ENCODE data around the gene ZNF445. TPM values are rescaled to one million over a fixed set of nuclear protein-coding genes. Genes with fewer than 3 reads are reported as not detected.
A peak's percentile ranks its signal among the peaks of the same experiment; 100 is the strongest.

Gene ZNF445
- total RNA-seq, 1 donor, result 9.8 TPM

- H2AFZ ChIP-seq (ENCODE audit: low read length), result no peak overlapping the region
- no peaks in the 10 kb centered on the region for H3K79me2 ChIP-seq (ENCODE audit: insufficient read depth, low read length)
- no peaks in the 10 kb centered on the region for H4K20me1 ChIP-seq (ENCODE audit: insufficient read depth, low read length)
- no peaks in the 10 kb centered on the region for H3K36me3 ChIP-seq (ENCODE audit: insufficient read depth, low read length)
- H3K4me3 ChIP-seq (ENCODE audit: insufficient read depth, low read length), result no peak overlapping the region
- DNase-seq (ENCODE audit: insufficient read length, low spot score, missing footprints), result no peak
- no peak overlapping the region for H3K27ac ChIP-seq (ENCODE audit: low read depth, low read length)
- TF ChIP-seq CTCF (IDR thresholded peaks at IDR 0.05; ENCODE audit: extremely low read depth, low read depth, low read length), result no peak
- H3K4me1 ChIP-seq (ENCODE audit: insufficient read depth, low read length), result no peaks in the 10 kb centered on the region
- no peaks in the 10 kb centered on the region for H3K9me3 ChIP-seq (ENCODE audit: low read depth, low read length)
- peaks cover 7% of the 10 kb centered on the region for H3K27me3 ChIP-seq (ENCODE audit: insufficient read depth, low read length)
- H3K4me2 ChIP-seq (ENCODE audit: insufficient read depth, low read length), result no peak overlapping the region
Observed at GRCh38 chr3:44518782-44519156, 41.3 kb upstream of the ZNF445 start.

GRCh38 chr3:44516230-44516629 is 38.8 kb upstream of the ZNF445 start:
- Histone ChIP-seq H3K4me1 (ENCODE audit: insufficient read depth, low read length) (peaks cover 3% of the 10 kb centered on the region), H3K4me2 (ENCODE audit: insufficient read depth, low read length) (no peak overlapping the region), H4K20me1 (ENCODE audit: insufficient read depth, low read length) (no peaks in the 10 kb centered on the region), H3K27me3 (ENCODE audit: insufficient read depth, low read length) (no peaks in the 10 kb centered on the region), H3K27ac (ENCODE audit: low read depth, low read length) (no peak overlapping the region), H3K4me3 (ENCODE audit: insufficient read depth, low read length) (no peak overlapping the region), H3K79me2 (ENCODE audit: insufficient read depth, low read length) (no peaks in the 10 kb centered on the region), H2AFZ (ENCODE audit: low read length) (no peak overlapping the region), H3K9me3 (ENCODE audit: low read depth, low read length) (no peaks in the 10 kb centered on the region), H3K36me3 (ENCODE audit: insufficient read depth, low read length) (no peaks in the 10 kb centered on the region)
- no peak for DNase-seq (ENCODE audit: insufficient read length, low spot score, missing footprints)
- TF ChIP-seq CTCF (IDR thresholded peaks at IDR 0.05; ENCODE audit: extremely low read depth, low read depth, low read length), result no peak

GRCh38 chr3:44513513-44513912 is 36.0 kb upstream of the ZNF445 start:
- Histone ChIP-seq H3K27ac (ENCODE audit: low read depth, low read length) (no peak overlapping the region), H3K4me2 (ENCODE audit: insufficient read depth, low read length) (no peak overlapping the region), H2AFZ (ENCODE audit: low read length) (no peak overlapping the region), H3K9me3 (ENCODE audit: low read depth, low read length) (no peaks in the 10 kb centered on the region), H4K20me1 (ENCODE audit: insufficient read depth, low read length) (no peaks in the 10 kb centered on the region), H3K36me3 (ENCODE audit: insufficient read depth, low read length) (no peaks in the 10 kb centered on the region), H3K4me1 (ENCODE audit: insufficient read depth, low read length) (peaks cover 12% of the 10 kb centered on the region), H3K79me2 (ENCODE audit: insufficient read depth, low read length) (peaks cover 18% of the 10 kb centered on the region), H3K4me3 (ENCODE audit: insufficient read depth, low read length) (no peak overlapping the region), H3K27me3 (ENCODE audit: insufficient read depth, low read length) (no peaks in the 10 kb centered on the region)
- TF ChIP-seq CTCF (IDR thresholded peaks at IDR 0.05; ENCODE audit: extremely low read depth, low read depth, low read length), result no peak
- DNase-seq (ENCODE audit: insufficient read length, low spot score, missing footprints), result no peak

GRCh38 chr3:44511238-44511566 is 33.7 kb upstream of the ZNF445 start:
- Histone ChIP-seq H3K27me3 (ENCODE audit: insufficient read depth, low read length) (no peaks in the 10 kb centered on the region), H3K4me3 (ENCODE audit: insufficient read depth, low read length) (peak overlapping the region; percentile 92), H3K9me3 (ENCODE audit: low read depth, low read length) (no peaks in the 10 kb centered on the region), H2AFZ (ENCODE audit: low read length) (peak overlapping the region; percentile 96), H3K4me2 (ENCODE audit: insufficient read depth, low read length) (peak overlapping the region; percentile 83), H3K27ac (ENCODE audit: low read depth, low read length) (peak overlapping the region; percentile 74), H4K20me1 (ENCODE audit: insufficient read depth, low read length) (no peaks in the 10 kb centered on the region), H3K79me2 (ENCODE audit: insufficient read depth, low read length) (peaks cover 39% of the 10 kb centered on the region), H3K36me3 (ENCODE audit: insufficient read depth, low read length) (no peaks in the 10 kb centered on the region), H3K4me1 (ENCODE audit: insufficient read depth, low read length) (peaks cover 12% of the 10 kb centered on the region)
- DNase-seq (ENCODE audit: insufficient read length, low spot score, missing footprints), result no peak
- no peak for TF ChIP-seq CTCF (IDR thresholded peaks at IDR 0.05; ENCODE audit: extremely low read depth, low read depth, low read length)
